ENCODE data around the gene KLRC3.
"Not testable (repeated sequence)": the region's sequence is repeated elsewhere in the genome, so short reads cannot be mapped to it uniquely, and the experiment has no call there.

KLRC3 gene

DNA sequence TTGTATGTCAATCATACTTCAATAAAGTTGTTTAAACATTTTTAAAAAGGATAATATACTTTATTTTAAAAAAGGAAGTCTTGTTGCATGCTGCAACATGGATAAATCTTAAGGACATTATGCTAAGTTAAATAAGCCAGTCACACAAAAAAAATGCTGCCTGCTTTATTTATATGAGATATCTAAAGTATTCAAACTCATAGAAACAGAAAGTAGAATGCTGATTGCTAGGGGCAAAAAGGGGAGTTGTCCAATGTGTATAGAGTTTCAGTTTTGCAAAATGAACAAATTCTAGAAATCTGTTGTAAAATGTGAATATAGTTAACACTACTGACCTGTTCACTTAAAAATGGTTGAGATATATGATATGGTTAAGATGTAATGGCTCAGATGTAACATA is 19.6 kb downstream of the KLRC3 start:
- intact Hi-C loops (cut with DNase I; ENCODE audit: low total_unique reads) = no loop called here
- Histone ChIP-seq H3K27ac (no peak overlapping the region), H3K4me3 (no peak overlapping the region), H3K36me3 (no peaks in the 10 kb centered on the region), H3K4me1 (no peaks in the 10 kb centered on the region), H3K9me3 (no peaks in the 10 kb centered on the region), H3K27me3 (no peaks in the 10 kb centered on the region)
- TF ChIP-seq, protein P1, sequence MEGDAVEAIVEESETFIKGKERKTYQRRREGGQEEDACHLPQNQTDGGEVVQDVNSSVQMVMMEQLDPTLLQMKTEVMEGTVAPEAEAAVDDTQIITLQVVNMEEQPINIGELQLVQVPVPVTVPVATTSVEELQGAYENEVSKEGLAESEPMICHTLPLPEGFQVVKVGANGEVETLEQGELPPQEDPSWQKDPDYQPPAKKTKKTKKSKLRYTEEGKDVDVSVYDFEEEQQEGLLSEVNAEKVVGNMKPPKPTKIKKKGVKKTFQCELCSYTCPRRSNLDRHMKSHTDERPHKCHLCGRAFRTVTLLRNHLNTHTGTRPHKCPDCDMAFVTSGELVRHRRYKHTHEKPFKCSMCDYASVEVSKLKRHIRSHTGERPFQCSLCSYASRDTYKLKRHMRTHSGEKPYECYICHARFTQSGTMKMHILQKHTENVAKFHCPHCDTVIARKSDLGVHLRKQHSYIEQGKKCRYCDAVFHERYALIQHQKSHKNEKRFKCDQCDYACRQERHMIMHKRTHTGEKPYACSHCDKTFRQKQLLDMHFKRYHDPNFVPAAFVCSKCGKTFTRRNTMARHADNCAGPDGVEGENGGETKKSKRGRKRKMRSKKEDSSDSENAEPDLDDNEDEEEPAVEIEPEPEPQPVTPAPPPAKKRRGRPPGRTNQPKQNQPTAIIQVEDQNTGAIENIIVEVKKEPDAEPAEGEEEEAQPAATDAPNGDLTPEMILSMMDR (IDR thresholded peaks at IDR 0.05) = no peak
- DNase-seq = no peak

DNA sequence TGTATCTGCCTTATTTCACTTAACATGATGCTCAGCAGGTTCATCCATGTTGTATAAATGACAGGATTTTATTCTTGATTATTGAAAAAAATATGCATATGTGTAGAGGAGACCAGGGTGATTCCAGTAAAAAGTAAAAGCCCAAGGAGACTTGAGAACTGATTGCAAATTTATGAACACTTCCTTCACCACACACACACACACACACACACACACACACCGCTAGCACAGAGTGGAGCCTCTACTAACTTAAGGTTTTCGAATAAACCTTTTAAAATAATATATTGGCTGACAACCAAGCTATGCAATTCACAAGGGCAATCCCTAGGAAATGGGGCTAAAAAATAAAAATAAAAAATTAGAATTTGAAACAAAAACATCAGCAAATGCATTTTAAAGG is 22.2 kb downstream of the KLRC3 start:
- TF ChIP-seq, protein P1 (IDR thresholded peaks at IDR 0.05) = no peak
- no peaks in the 10 kb centered on the region for H3K4me1 ChIP-seq
- intact Hi-C loops (cut with DNase I; ENCODE audit: low total_unique reads) = no loop called here

DNA sequence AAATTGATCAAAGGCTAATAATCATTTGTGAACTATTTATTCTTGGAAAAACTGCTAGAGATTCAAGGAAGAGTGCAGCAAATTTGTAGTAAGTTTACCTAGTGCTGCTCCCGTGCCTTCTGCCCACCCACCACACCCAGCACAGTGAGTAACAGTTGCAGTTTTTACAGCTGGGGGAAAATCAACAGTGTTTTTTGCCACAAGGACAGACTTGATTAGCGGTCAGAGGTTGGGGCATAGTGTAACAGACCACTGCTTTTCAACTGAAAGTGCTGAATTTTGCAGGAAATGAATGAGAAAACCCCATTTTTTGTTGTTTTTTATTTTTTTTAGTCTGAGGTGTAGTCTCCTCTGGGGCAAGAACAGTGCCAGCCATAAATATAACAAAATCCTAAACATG is 23.1 kb downstream of the KLRC3 start:
- Histone ChIP-seq H3K27me3 (no peaks in the 10 kb centered on the region), H3K4me3 (no peak overlapping the region), H3K9me3 (no peaks in the 10 kb centered on the region), H3K4me1 (peaks cover 0 to 3% (median 0%) of the 10 kb centered on the region in 4 donors), H3K27ac (no peak overlapping the region), H3K36me3 (no peaks in the 10 kb centered on the region)
- TF ChIP-seq, protein P1 (IDR thresholded peaks at IDR 0.05) = no peak
- intact Hi-C loops (cut with DNase I; ENCODE audit: low total_unique reads) = no loop called here
- no peak for DNase-seq

More for the DNA sequence above, 22.2 kb downstream of the KLRC3 start:
- Histone ChIP-seq H3K27ac (no peak overlapping the region), H3K9me3 (no peaks in the 10 kb centered on the region), H3K36me3 (no peaks in the 10 kb centered on the region), H3K4me3 (no peak overlapping the region), H3K27me3 (no peaks in the 10 kb centered on the region)
- DNase-seq = no peak

DNA sequence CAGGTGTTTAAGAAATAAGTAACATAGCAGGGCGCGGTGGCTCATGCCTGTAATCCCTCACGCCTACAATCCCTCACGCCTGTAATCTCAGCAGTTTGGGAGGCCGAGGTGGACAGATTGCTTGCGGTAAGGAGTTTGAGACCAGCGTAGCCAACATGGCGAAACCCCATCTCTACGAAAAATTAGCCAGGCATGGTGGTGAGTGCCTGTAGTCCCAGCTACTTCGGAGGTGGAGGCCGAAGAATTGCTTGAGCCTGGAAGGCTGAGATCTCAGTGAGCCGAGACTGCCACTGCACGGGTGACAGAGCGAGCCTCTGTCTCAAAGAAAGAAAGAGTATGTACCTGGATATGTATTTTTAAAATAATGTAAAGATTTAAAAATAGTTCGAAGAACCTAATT is 24.2 kb downstream of the KLRC3 start:
- intact Hi-C loops (cut with DNase I; ENCODE audit: low total_unique reads); DNase-seq; H3K4me1 ChIP-seq; H3K9me3 ChIP-seq; H3K27me3 ChIP-seq; H3K27ac ChIP-seq; H3K36me3 ChIP-seq; H3K4me3 ChIP-seq: not testable (repeated sequence)

DNA sequence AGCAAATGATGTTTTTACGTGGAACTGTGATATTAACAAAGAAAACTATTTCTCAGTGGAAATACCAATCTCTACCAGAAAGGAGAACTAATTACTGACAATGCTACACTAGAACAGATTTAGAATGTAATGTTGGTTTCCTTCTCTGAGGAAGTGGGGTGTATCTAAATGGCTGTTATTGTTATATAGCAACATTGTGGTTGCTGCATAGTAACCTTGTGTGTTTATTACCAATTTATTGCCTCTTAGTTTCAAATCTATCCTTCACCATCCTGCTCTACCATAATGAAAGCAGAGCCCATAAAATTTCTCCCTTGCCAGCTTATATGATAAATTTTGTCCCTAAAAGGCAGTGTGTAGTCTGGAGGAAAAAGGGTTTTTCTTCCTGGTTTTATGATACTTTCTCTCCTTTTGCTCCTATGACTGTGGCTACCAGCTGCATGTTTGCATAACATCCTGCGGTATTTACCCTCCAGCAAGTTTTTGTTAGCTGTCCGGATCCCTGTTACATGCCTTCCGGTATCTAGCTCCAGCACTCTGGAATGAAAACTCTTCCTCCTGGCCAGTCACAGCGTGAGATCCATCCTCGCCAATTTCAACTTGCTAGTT is 24.9 kb downstream of the KLRC3 start:
- H3K4me3 ChIP-seq = no peak overlapping the region
- peaks cover 0 to 8% (median 0%) of the 10 kb centered on the region in 4 donors for H3K4me1 ChIP-seq
- no peaks in the 10 kb centered on the region for H3K36me3 ChIP-seq
- intact Hi-C loops (cut with DNase I; ENCODE audit: low total_unique reads) = no loop called here
- DNase-seq = peak in 1 of 2 donors; percentile 25
- TF ChIP-seq, protein P1 (IDR thresholded peaks at IDR 0.05) = no peak
- no peak overlapping the region for H3K27ac ChIP-seq
- H3K9me3 ChIP-seq = no peaks in the 10 kb centered on the region
- H3K27me3 ChIP-seq = no peaks in the 10 kb centered on the region

DNA sequence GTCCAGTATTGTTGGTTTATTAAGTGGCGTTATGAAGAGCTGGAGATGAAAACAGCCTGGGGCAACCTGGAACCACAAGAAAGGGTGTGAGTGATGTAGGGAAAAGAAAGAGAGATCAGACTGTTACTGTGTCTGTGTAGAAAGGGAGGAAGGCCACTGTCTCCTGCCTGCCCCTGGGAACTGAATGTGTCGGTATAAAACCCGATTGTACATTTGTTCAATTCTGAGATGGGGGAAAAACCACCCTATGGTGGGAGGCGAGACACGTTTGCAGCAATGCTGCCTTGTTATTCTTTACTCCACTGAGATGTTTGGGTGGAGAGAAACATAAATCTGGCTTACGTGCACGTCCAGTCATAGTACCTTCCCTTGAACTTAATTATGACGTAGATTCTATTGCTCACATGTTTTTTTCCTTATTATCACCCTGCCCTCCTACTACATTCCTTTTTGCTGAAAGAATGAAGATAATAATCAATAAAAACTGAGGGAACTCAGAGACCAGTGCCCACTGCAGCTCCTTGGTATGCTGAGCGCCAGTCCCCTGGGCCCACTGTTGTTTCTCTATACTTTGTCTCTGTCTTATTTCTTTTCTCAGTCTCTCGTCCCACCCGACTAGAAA is 25.8 kb downstream of the KLRC3 start:
- intact Hi-C loops (cut with DNase I; ENCODE audit: low total_unique reads); H3K4me3 ChIP-seq; H3K27ac ChIP-seq; H3K27me3 ChIP-seq; H3K4me1 ChIP-seq; H3K9me3 ChIP-seq; H3K36me3 ChIP-seq; DNase-seq: not testable (repeated sequence)
